HUES64 (cell line): Measurements from ENCODE around the gene SMIM17.
"Not testable (repeated sequence)": the region's sequence is repeated elsewhere in the genome, so short reads cannot be mapped to it uniquely, and the experiment has no call there.

ENCODE experiments used
- H3K27ac ChIP-seq: 2 replicates; pipeline ENCODE4 v1.7.0; 2013; ENCODE audit warnings: low read depth, low read length, inconsistent platforms
- H3K27me3 ChIP-seq: 2 replicates; pipeline ENCODE4 v1.6.1; 2013; ENCODE audit warnings: mild to moderate bottlenecking, low read length; ENCODE audit not compliant: insufficient read depth
- H3K36me3 ChIP-seq: 2 replicates; pipeline ENCODE4 v1.6.1; 2013; ENCODE audit warnings: mild to moderate bottlenecking, low read length; ENCODE audit not compliant: insufficient read depth
- H3K4me1 ChIP-seq: 2 replicates; pipeline ENCODE4 v1.6.1; 2013; ENCODE audit warnings: mild to moderate bottlenecking, low read length, moderate library complexity; ENCODE audit not compliant: insufficient read depth
- H3K4me3 ChIP-seq: 2 replicates; pipeline ENCODE4 v1.5.1; 2013; ENCODE audit warnings: mild to moderate bottlenecking, low read length, moderate library complexity
- H3K9ac ChIP-seq: 2 replicates; pipeline ENCODE4 v1.6.1; 2013; ENCODE audit warnings: mild to moderate bottlenecking, low read depth, low read length
- H3K9me3 ChIP-seq: 2 replicates; pipeline ENCODE4 v1.6.1; 2013; ENCODE audit warnings: low read depth, low read length; ENCODE audit not compliant: insufficient read depth
- WGBS: fragments of 150-250, 120-280 bp; methylation state at CpG from one replicate; pipeline ENCODE4 v1.1.7; 2013; ENCODE audit warnings: missing lambda C conversion rate; 5-methylcytosine and 5-hydroxymethylcytosine counted together

SMIM17 gene

GRCh38 chr19:56660381-56661107, 17.6 kb downstream of the SMIM17 start:
- WGBS = 91% methylated on average over 32 of the region's 32 CpGs

GRCh38 chr19:56661248-56661647, 18.3 kb downstream of the SMIM17 start:
- Histone ChIP-seq H3K27ac (no peak overlapping the region), H3K9ac (no peak overlapping the region), H3K36me3 (no peaks in the 10 kb centered on the region), H3K4me3 (no peak overlapping the region), H3K4me1 (no peaks in the 10 kb centered on the region), H3K9me3 (peaks cover 88% of the 10 kb centered on the region), H3K27me3 (no peaks in the 10 kb centered on the region)
- 73% methylated on average over 3 of the region's 3 CpGs for WGBS

More at GRCh38 chr19:56660381-56661107, 17.6 kb downstream of the SMIM17 start:
- H3K4me3 ChIP-seq = no peak overlapping the region
- H3K9me3 ChIP-seq = peaks cover 88% of the 10 kb centered on the region
- no peaks in the 10 kb centered on the region for H3K27me3 ChIP-seq
- H3K27ac ChIP-seq = no peak overlapping the region
- no peak overlapping the region for H3K9ac ChIP-seq
- no peaks in the 10 kb centered on the region for H3K4me1 ChIP-seq
- no peaks in the 10 kb centered on the region for H3K36me3 ChIP-seq

DNA sequence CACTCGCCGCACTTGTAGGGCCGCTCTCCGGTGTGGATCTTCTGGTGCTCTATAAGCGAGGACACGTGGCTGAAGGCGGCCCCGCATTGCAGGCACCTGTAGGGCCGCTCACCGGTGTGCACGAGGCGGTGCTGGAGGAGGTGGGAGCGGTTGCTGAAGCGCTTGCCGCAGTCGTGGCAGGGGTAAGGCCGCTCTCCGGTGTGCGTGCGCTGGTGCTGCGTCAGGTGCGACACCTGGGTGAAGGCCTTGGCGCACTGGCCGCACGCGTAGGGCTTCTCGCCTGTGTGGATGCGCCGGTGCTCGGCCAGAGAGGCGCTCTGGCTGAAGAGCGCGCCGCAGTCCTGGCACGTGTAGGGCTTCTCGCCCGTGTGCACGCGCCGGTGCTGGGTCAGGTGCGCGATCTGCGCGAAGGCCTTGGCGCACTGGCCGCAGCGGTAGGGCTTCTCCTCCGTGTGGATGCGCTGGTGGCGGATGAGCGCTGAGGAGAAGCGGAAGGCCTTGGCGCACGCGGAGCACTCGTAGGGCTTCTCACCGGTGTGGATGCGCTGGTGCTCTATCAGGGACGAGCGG, 21.1 kb downstream of the SMIM17 start:
- Histone ChIP-seq H3K27ac (no peak overlapping the region), H3K4me3 (no peak overlapping the region), H3K9me3 (peaks cover 86% of the 10 kb centered on the region), H3K36me3 (no peaks in the 10 kb centered on the region), H3K4me1 (no peaks in the 10 kb centered on the region), H3K27me3 (no peaks in the 10 kb centered on the region), H3K9ac (no peak overlapping the region)
- 95% methylated on average over 60 of the region's 60 CpGs for WGBS

DNA sequence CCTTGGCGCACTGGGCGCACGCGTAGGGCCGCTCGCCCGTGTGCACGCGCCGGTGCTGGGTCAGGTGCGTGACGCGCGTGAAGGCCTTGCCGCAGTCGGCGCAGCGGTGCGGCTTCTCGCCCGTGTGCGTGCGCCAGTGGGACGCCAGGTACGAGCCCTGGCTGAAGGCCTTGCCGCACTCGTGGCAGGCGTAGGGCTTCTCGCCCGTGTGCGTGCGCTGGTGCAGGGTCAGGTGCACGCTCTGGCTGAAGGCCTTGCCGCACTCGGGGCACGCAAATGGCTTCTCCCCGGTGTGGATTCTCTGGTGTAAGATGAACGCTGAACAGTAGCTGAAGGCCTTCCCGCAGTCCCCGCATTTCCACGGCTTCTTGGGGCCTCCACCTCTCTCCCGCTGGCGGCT, 21.6 kb downstream of the SMIM17 start:
- H3K9ac ChIP-seq = no peak overlapping the region
- H3K36me3 ChIP-seq = no peaks in the 10 kb centered on the region
- H3K27me3 ChIP-seq = no peaks in the 10 kb centered on the region
- no peaks in the 10 kb centered on the region for H3K4me1 ChIP-seq
- peaks cover 85% of the 10 kb centered on the region for H3K9me3 ChIP-seq
- 95% methylated on average over 43 of the region's 43 CpGs for WGBS
- no peak overlapping the region for H3K4me3 ChIP-seq
- no peak overlapping the region for H3K27ac ChIP-seq

DNA sequence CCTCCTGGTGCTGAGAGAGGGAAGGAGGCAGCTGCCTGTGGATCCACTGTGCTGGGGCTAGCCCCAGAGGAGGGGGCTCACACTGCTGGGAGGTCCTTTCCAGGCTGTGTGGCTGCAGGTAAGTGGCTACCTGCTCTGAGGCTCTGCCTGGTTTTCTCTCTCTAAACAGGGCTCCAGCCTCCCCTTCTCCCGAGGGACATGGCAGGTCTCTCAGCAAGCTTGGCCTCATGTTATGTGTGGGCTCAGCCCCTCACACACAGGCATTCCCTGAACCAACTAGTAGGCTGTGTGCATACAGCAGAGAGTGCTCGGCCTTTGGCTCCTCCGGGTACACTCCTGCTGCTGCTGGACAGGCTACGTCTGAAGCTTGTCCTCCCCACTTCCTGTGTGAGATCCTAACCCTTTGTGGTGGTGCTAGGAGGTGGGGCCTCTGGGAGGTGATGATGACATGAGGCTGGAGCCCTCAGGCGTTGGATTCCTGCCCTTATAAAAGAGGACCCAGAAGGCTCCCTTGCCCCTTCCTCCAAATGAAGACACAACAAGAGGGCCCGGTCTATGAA, 24.4 kb downstream of the SMIM17 start:
- whole genome bisulfite sequencing = 66% methylated on average over 6 of the region's 6 CpGs
- no peaks in the 10 kb centered on the region for H3K27me3 ChIP-seq
- peaks cover 87% of the 10 kb centered on the region for H3K9me3 ChIP-seq
- no peak overlapping the region for H3K9ac ChIP-seq
- H3K27ac ChIP-seq = no peak overlapping the region
- no peak overlapping the region for H3K4me3 ChIP-seq
- no peaks in the 10 kb centered on the region for H3K36me3 ChIP-seq
- no peaks in the 10 kb centered on the region for H3K4me1 ChIP-seq

GRCh38 chr19:56668676-56669075, 25.7 kb downstream of the SMIM17 start:
- Histone ChIP-seq H3K4me3 (no peak overlapping the region), H3K27ac (no peak overlapping the region), H3K4me1 (no peaks in the 10 kb centered on the region), H3K9me3 (peaks cover 82% of the 10 kb centered on the region), H3K9ac (no peak overlapping the region), H3K36me3 (no peaks in the 10 kb centered on the region), H3K27me3 (no peaks in the 10 kb centered on the region)
- 64% methylated on average over 9 of the region's 9 CpGs for WGBS

GRCh38 chr19:56670401-56670960, 27.5 kb downstream of the SMIM17 start:
- Histone ChIP-seq H3K4me1 (no peaks in the 10 kb centered on the region), H3K4me3 (no peak overlapping the region), H3K36me3 (no peaks in the 10 kb centered on the region), H3K27ac (no peak overlapping the region), H3K9me3 (peaks cover 82% of the 10 kb centered on the region), H3K9ac (no peak overlapping the region), H3K27me3 (no peaks in the 10 kb centered on the region)
- 86% methylated on average over 17 of the region's 17 CpGs for WGBS

- peaks cover 83% of the 10 kb centered on the region for H3K9me3 ChIP-seq
- H3K4me1 ChIP-seq = no peaks in the 10 kb centered on the region
- H3K27me3 ChIP-seq = no peaks in the 10 kb centered on the region
- WGBS = 95% methylated on average over 35 of the region's 35 CpGs
- H3K9ac ChIP-seq = no peak overlapping the region
- no peak overlapping the region for H3K27ac ChIP-seq
- peak overlapping the region; percentile 36; the same call in 1 of the 2 replicates for H3K4me3 ChIP-seq
- H3K36me3 ChIP-seq = no peaks in the 10 kb centered on the region
Measured at GRCh38 chr19:56670961-56671612, 28.1 kb downstream of the SMIM17 start.

GRCh38 chr19:56671613-56671994, 28.6 kb downstream of the SMIM17 start, which contains the start of gene ZNF835:
Gene ZNF835 (minus strand): TSS chr19:56671757. CDS start chr19:56665198, 6,559 bp downstream.
- WGBS = 93% methylated on average over 32 of the region's 32 CpGs
- peak within 1 kb of the TSS; percentile 36; the same call in 1 of the 2 replicates for H3K4me3 ChIP-seq
- H3K27me3 ChIP-seq = no peaks in the 10 kb centered on the region
- no peak within 1 kb of the TSS for H3K27ac ChIP-seq
- H3K9me3 ChIP-seq = peaks cover 84% of the 10 kb centered on the region
- no peak within 1 kb of the TSS for H3K9ac ChIP-seq
- no peaks in the 10 kb centered on the region for H3K4me1 ChIP-seq
- H3K36me3 ChIP-seq = no peaks in the 10 kb centered on the region

- H3K27me3 ChIP-seq, H3K36me3 ChIP-seq, H3K9ac ChIP-seq, H3K4me3 ChIP-seq, H3K27ac ChIP-seq, H3K4me1 ChIP-seq: not testable (repeated sequence)
- 81% methylated on average over 2 of the region's 2 CpGs for WGBS
- peaks cover 84% of the 10 kb centered on the region for H3K9me3 ChIP-seq
Measured at GRCh38 chr19:56672610-56673009, 29.7 kb downstream of the SMIM17 start.

- Histone ChIP-seq H3K4me1 (no peaks in the 10 kb centered on the region), H3K27ac (no peak overlapping the region), H3K9me3 (peaks cover 83% of the 10 kb centered on the region), H3K36me3 (no peaks in the 10 kb centered on the region), H3K9ac (no peak overlapping the region), H3K4me3 (no peak overlapping the region), H3K27me3 (no peaks in the 10 kb centered on the region)
- WGBS = 87% methylated on average over 8 of the region's 8 CpGs
Measured at GRCh38 chr19:56678205-56678604, 35.2 kb downstream of the SMIM17 start.
